Neural cell (in vitro differentiated cells): ENCODE results near the gene SIK3.

Experiments
- CTCF ChIP-seq: fragments of 450-650 bp; IDR thresholded peaks from 2 replicates; pipeline ENCODE4 v1.5.1; 2014; ENCODE audit warnings: antibody characterized with exemption, mild to moderate bottlenecking, moderate library complexity; ENCODE audit not compliant: poor library complexity, severe bottlenecking
- EZH2 ChIP-seq: fragments of 200-600, 300-800 bp; shearing (Covaris generic), sonication (generic); IDR thresholded peaks from 2 replicates; pipeline ENCODE4 v1.6.1; 2014; ENCODE audit warnings: antibody characterized with exemption, low read length, borderline replicate concordance, mild to moderate bottlenecking; ENCODE audit not compliant: insufficient read depth, poor library complexity, severe bottlenecking
- MXI1 ChIP-seq: fragments of 450-650 bp; conservative IDR thresholded peaks from 2 replicates; pipeline ENCODE4 v1.6.1; 2014; ENCODE audit warnings: antibody characterized with exemption, mild to moderate bottlenecking; ENCODE audit not compliant: poor library complexity, severe bottlenecking
- POLR2AphosphoS5 ChIP-seq: IDR thresholded peaks from 2 replicates; pipeline ENCODE4 v1.6.1; 2012

GRCh38 chr11:116823031-116823843, 275.0 kb downstream of the SIK3 start, which contains the start of gene APOA4:
- no peak for TF ChIP-seq POLR2AphosphoS5
- TF ChIP-seq EZH2, result no peak
- TF ChIP-seq CTCF, result no peak
- no peak for TF ChIP-seq MXI1
